ENCODE data around the gene ZBTB16. TPM values are rescaled to one million over a fixed set of nuclear protein-coding genes. Genes with fewer than 3 reads are reported as not detected.
A peak's percentile ranks its signal among the peaks of the same experiment; 100 is the strongest.

Gene ZBTB16
- total RNA-seq, 2 experiments from 2014 or later: 19.1 to 20.6 TPM

- H3K27ac Mint-ChIP-seq: peak overlapping the region; percentile 30
- H3K36me3 ChIP-seq (ENCODE audit: insufficient read depth, low read length): no peaks in the 10 kb centered on the region
- peaks cover 13% of the 10 kb centered on the region for H3K4me1 ChIP-seq (ENCODE audit: insufficient read depth, low read length)
- H3K36me3 Mint-ChIP-seq (ENCODE audit: low read depth): no peaks in the 10 kb centered on the region
- no peaks in the 10 kb centered on the region for H3K9me3 Mint-ChIP-seq
- TF ChIP-seq CTCF (IDR thresholded peaks at IDR 0.05): no peak
- H3K27me3 Mint-ChIP-seq: no peaks in the 10 kb centered on the region
- peaks cover 33% of the 10 kb centered on the region for H3K4me1 Mint-ChIP-seq (ENCODE audit: low read depth)
- intact Hi-C loops (cut with DNase I, micrococcal nuclease): no loop called here
- ChIA-PET POLR2A (no interaction called here), CTCF (interaction anchor here (0.7 kb wide), 1 partner anchor 57 kb away, joined by 3 read pairs; no protein-coding TSS in a partner anchor)
- H3K27me3 ChIP-seq (ENCODE audit: control insufficient read depth in 1 of 2, insufficient read depth in 2 of 2, low read length in 2 of 2): no peaks in the 10 kb centered on the region
- no peak overlapping the region for H3K4me3 ChIP-seq (ENCODE audit: low read length)
- ATAC-seq (ENCODE audit: poor library complexity): peak; percentile 63
- no peaks in the 10 kb centered on the region for H3K9me3 ChIP-seq (ENCODE audit: control insufficient read depth in 1 of 2, insufficient read depth in 1 of 2, low read length in 2 of 2)
- DNase-seq: peak in 2 of 14 experiments; percentile 25 to 46
- H3K27ac ChIP-seq (ENCODE audit: low read depth in 1 of 2, low read length in 2 of 2): no peak overlapping the region
- no peak overlapping the region for H3K4me3 Mint-ChIP-seq
These were observed 72.0 kb downstream of the ZBTB16 start for GRCh38 chr11:114131461-114131864.

GRCh38 chr11:114132417-114132816, 72.9 kb downstream of the ZBTB16 start:
- H3K36me3 Mint-ChIP-seq (ENCODE audit: low read depth): no peaks in the 10 kb centered on the region
- H3K9me3 Mint-ChIP-seq: no peaks in the 10 kb centered on the region
- no peaks in the 10 kb centered on the region for H3K27me3 Mint-ChIP-seq
- Histone ChIP-seq H3K4me3 (ENCODE audit: low read length) (no peak overlapping the region), H3K27me3 (ENCODE audit: control insufficient read depth in 1 of 2, insufficient read depth in 2 of 2, low read length in 2 of 2) (no peaks in the 10 kb centered on the region), H3K4me1 (ENCODE audit: insufficient read depth, low read length) (peaks cover 20% of the 10 kb centered on the region), H3K27ac (ENCODE audit: low read depth in 1 of 2, low read length in 2 of 2) (no peak overlapping the region), H3K36me3 (ENCODE audit: insufficient read depth, low read length) (no peaks in the 10 kb centered on the region), H3K9me3 (ENCODE audit: control insufficient read depth in 1 of 2, insufficient read depth in 1 of 2, low read length in 2 of 2) (no peaks in the 10 kb centered on the region)
- TF ChIP-seq CTCF (IDR thresholded peaks at IDR 0.05): no peak
- DNase-seq (no peak), ATAC-seq (ENCODE audit: poor library complexity) (no peak)
- H3K4me1 Mint-ChIP-seq (ENCODE audit: low read depth): peaks cover 42% of the 10 kb centered on the region
- H3K27ac Mint-ChIP-seq: no peak overlapping the region
- H3K4me3 Mint-ChIP-seq: no peak overlapping the region
- intact Hi-C loops (cut with DNase I, micrococcal nuclease): no loop called here
- ChIA-PET CTCF (no interaction called here), POLR2A (interaction anchor here (0.6 kb wide), 1 partner anchor 108 kb away, joined by 3 read pairs; no protein-coding TSS in a partner anchor)

- POLR2A ChIA-PET: interaction anchor here (0.6 kb wide), 1 partner anchor 109 kb away, joined by 3 read pairs; no protein-coding TSS in a partner anchor
- no peak overlapping the region for H3K27ac Mint-ChIP-seq
- H3K4me3 Mint-ChIP-seq: no peak overlapping the region
- H3K4me1 Mint-ChIP-seq (ENCODE audit: low read depth): peaks cover 48% of the 10 kb centered on the region
- ATAC-seq (ENCODE audit: poor library complexity) (no peak), DNase-seq (no peak)
- Histone ChIP-seq H3K4me1 (ENCODE audit: insufficient read depth, low read length) (peaks cover 21% of the 10 kb centered on the region), H3K36me3 (ENCODE audit: insufficient read depth, low read length) (no peaks in the 10 kb centered on the region), H3K4me3 (ENCODE audit: low read length) (no peak overlapping the region), H3K9me3 (ENCODE audit: control insufficient read depth in 1 of 2, insufficient read depth in 1 of 2, low read length in 2 of 2) (no peaks in the 10 kb centered on the region), H3K27ac (ENCODE audit: low read depth in 1 of 2, low read length in 2 of 2) (no peak overlapping the region), H3K27me3 (ENCODE audit: control insufficient read depth in 1 of 2, insufficient read depth in 2 of 2, low read length in 2 of 2) (no peaks in the 10 kb centered on the region)
- intact Hi-C loops (cut with DNase I, micrococcal nuclease): no loop called here
- CTCF ChIA-PET: no interaction called here
- no peaks in the 10 kb centered on the region for H3K27me3 Mint-ChIP-seq
- no peak for TF ChIP-seq CTCF (IDR thresholded peaks at IDR 0.05)
- no peaks in the 10 kb centered on the region for H3K36me3 Mint-ChIP-seq (ENCODE audit: low read depth)
- no peaks in the 10 kb centered on the region for H3K9me3 Mint-ChIP-seq
These were observed 73.5 kb downstream of the ZBTB16 start for GRCh38 chr11:114132944-114133394.
